ENCODE data around the gene MYOD1. TPM values are rescaled to one million over a fixed set of nuclear protein-coding genes. Genes with fewer than 3 reads are reported as not detected.

The MYOD1 gene
- total RNA-seq, 1 experiment from 2014 or later = not detected

DNA sequence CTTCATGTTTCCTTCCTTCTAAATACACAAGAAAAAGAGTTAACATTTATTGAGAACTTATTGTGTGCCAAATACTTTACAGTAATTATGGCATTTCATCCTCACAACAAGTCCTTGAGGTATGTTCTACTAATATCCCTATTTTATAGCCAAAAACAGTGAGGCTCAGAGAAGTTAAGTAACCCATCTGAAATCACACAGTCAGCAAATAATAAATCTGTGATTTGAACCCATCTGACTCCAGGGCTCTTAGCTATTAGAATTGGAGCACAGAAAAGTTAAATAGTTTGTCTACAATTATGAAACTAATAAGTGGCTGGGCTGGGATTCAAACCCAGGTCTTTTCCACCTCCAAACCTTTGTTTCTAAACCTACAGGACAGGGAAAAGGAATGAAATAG is 36.5 kb upstream of the MYOD1 start:
- ATAC-seq (no peak), DNase-seq (ENCODE audit: low read depth, low spot score) (no peak)
- Histone ChIP-seq H3K4me3 (replicated peaks in 1 of 2; ENCODE audit: low read depth in 1 of 2, low read length in 2 of 2) (no peak overlapping the region), H3K36me3 (ENCODE audit: control insufficient read depth in 1 of 2, insufficient read depth in 2 of 2, low read length in 2 of 2) (no peaks in the 10 kb centered on the region), H3K4me1 (ENCODE audit: control insufficient read depth in 1 of 2, insufficient read depth in 2 of 2, low read length in 2 of 2) (peaks cover 11 to 20% of the 10 kb centered on the region in 2 experiments), H3K27ac (ENCODE audit: low read depth, low read length) (no peak overlapping the region), H3K79me2 (ENCODE audit: insufficient read depth, low read length) (no peaks in the 10 kb centered on the region), H3K27me3 (ENCODE audit: insufficient read depth, low read length) (no peaks in the 10 kb centered on the region), H3K4me2 (ENCODE audit: low read length) (peak overlapping the region; percentile 56), H4K20me1 (ENCODE audit: insufficient read depth) (no peaks in the 10 kb centered on the region), H3K9me3 (ENCODE audit: control insufficient read depth in 1 of 2, insufficient read depth in 1 of 2, low read depth in 1 of 2, low read length in 2 of 2) (no peaks in the 10 kb centered on the region), H3K9ac (ENCODE audit: low read length) (no peak overlapping the region), H2AFZ (ENCODE audit: low read depth, low read length, poor library complexity, severe bottlenecking) (peak overlapping the region; percentile 71), H3K9me2 (ENCODE audit: insufficient read depth) (no peaks in the 10 kb centered on the region)
- CTCF ChIA-PET = interaction anchor here (1.0 kb wide), 1 partner anchor 48 kb away, joined by 3 read pairs; no protein-coding TSS in a partner anchor
- RAD21 ChIA-PET (ENCODE audit: low non-redundant PET in 1 of 2, low total read pairs in 2 of 2, uncharacterized antibody in 2 of 2, unreplicated experiment in 2 of 2) = no interaction called here
- no TSS peak for BruUV-seq (replicated peaks)
- TF ChIP-seq POLR2AphosphoS5 (IDR thresholded peaks at IDR 0.05; ENCODE audit: low read depth, low read length) (no peak), ELF1 (IDR thresholded peaks at IDR 0.05; ENCODE audit: borderline replicate concordance, low read depth) (no peak), SRF (IDR thresholded peaks at IDR 0.05; ENCODE audit: low read depth) (no peak), EGR1 (IDR thresholded peaks at IDR 0.05; ENCODE audit: low read depth) (no peak), ATF3 (IDR thresholded peaks at IDR 0.05) (no peak), EZH2 (IDR thresholded peaks at IDR 0.05) (no peak), ZNF274 (IDR thresholded peaks at IDR 0.05; ENCODE audit: low read depth, low read length) (no peak), JUND (IDR thresholded peaks at IDR 0.05) (no peak), YY1 (IDR thresholded peaks at IDR 0.05; ENCODE audit: extremely low read depth, insufficient replicate concordance, low read depth, low read length) (no peak)
- intact Hi-C loops (cut with micrococcal nuclease) = no loop called here
- POLR2A ChIA-PET = no interaction called here

GRCh38 chr11:17683377-17684161 is 35.8 kb upstream of the MYOD1 start:
- Histone ChIP-seq H3K4me2 (ENCODE audit: low read length) (peak overlapping the region; percentile 56), H3K79me2 (ENCODE audit: insufficient read depth, low read length) (no peaks in the 10 kb centered on the region), H3K27me3 (ENCODE audit: insufficient read depth, low read length) (no peaks in the 10 kb centered on the region), H3K9me3 (ENCODE audit: control insufficient read depth in 1 of 2, insufficient read depth in 1 of 2, low read depth in 1 of 2, low read length in 2 of 2) (no peaks in the 10 kb centered on the region), H3K4me1 (ENCODE audit: control insufficient read depth in 1 of 2, insufficient read depth in 2 of 2, low read length in 2 of 2) (peaks cover 11 to 20% of the 10 kb centered on the region in 2 experiments), H3K27ac (ENCODE audit: low read depth, low read length) (peak overlapping the region; percentile 21; the same call in 1 of the 2 replicates), H3K36me3 (ENCODE audit: control insufficient read depth in 1 of 2, insufficient read depth in 2 of 2, low read length in 2 of 2) (no peaks in the 10 kb centered on the region), H3K9ac (ENCODE audit: low read length) (peak overlapping the region; percentile 13; the same call in 1 of the 2 replicates), H2AFZ (ENCODE audit: low read depth, low read length, poor library complexity, severe bottlenecking) (peak overlapping the region; percentile 71), H4K20me1 (ENCODE audit: insufficient read depth) (no peaks in the 10 kb centered on the region), H3K9me2 (ENCODE audit: insufficient read depth) (no peaks in the 10 kb centered on the region), H3K4me3 (replicated peaks in 1 of 2; ENCODE audit: low read depth in 1 of 2, low read length in 2 of 2) (0 out of 4 replicates have a peak overlapping the region, but pooled peaks of 1 of the 2 experiments have one; percentile 3)
- BruUV-seq (replicated peaks) = no TSS peak
- POLR2A ChIA-PET = interaction anchor here (1.1 kb wide), 1 partner anchor 9 kb away, joined by 3 read pairs; no protein-coding TSS in a partner anchor
- CTCF ChIA-PET = interaction anchor here (1.0 kb wide), 1 partner anchor 48 kb away, joined by 3 read pairs; no protein-coding TSS in a partner anchor
- DNase-seq (ENCODE audit: low read depth, low spot score) (peak; percentile 57), ATAC-seq (peak; percentile 84)
- intact Hi-C loops (cut with micrococcal nuclease) = no loop called here
- RAD21 ChIA-PET (ENCODE audit: low non-redundant PET in 1 of 2, low total read pairs in 2 of 2, uncharacterized antibody in 2 of 2, unreplicated experiment in 2 of 2) = no interaction called here
- TF ChIP-seq CBX3 (IDR thresholded peaks at IDR 0.05; ENCODE audit: low read depth) = peak; percentile 86; the same call in 1 of the 2 replicates
- peak; percentile 90 for TF ChIP-seq MAX (IDR thresholded peaks at IDR 0.05)
- peak; percentile 25; the same call in 1 of the 2 replicates for TF ChIP-seq SP1 (IDR thresholded peaks at IDR 0.05; ENCODE audit: low read depth)
- no peak for TF ChIP-seq CEBPB (IDR thresholded peaks at IDR 0.05; ENCODE audit: low read depth)
- TF ChIP-seq REST (IDR thresholded peaks at IDR 0.05; ENCODE audit: low read depth) = no peak
- no peak for TF ChIP-seq EZH2phosphoT487 (IDR thresholded peaks at IDR 0.05; ENCODE audit: borderline replicate concordance)
- no peak for TF ChIP-seq EGR1 (IDR thresholded peaks at IDR 0.05; ENCODE audit: low read depth)
- peak; percentile 81 for TF ChIP-seq JUND (IDR thresholded peaks at IDR 0.05)
- no peak for TF ChIP-seq TCF7L2 (IDR thresholded peaks at IDR 0.05; ENCODE audit: borderline replicate concordance, extremely low read depth, insufficient read depth, insufficient read length)
- 0 out of 2 replicates have a peak, but pooled peaks have one; percentile 29 for TF ChIP-seq SIN3A (IDR thresholded peaks at IDR 0.05; ENCODE audit: low read depth)
